ENCODE results near the gene ERGIC1. TPM values are rescaled to one million over a fixed set of nuclear protein-coding genes. Genes with fewer than 3 reads are reported as not detected.

Gene ERGIC1
- total and polyA plus RNA-seq, 2 experiments from 2014 or later: 25.2 to 92.2 TPM

GRCh38 chr5:172952034-172952511, 118.0 kb downstream of the ERGIC1 start:
- peaks cover 10% of the 10 kb centered on the region for H3K27me3 ChIP-seq (ENCODE audit: insufficient read depth)
- Mint-ChIP-seq H3K4me1 (no peaks in the 10 kb centered on the region), H3K36me3 (ENCODE audit: low read depth) (peaks cover 9% of the 10 kb centered on the region; the same call in 1 of the 3 replicates), H3K4me3 (no peak overlapping the region), H3K27ac (no peak overlapping the region), H3K9me3 (no peaks in the 10 kb centered on the region), H3K27me3 (ENCODE audit: insufficient read depth, low read depth, poor library complexity) (peaks cover 8% of the 10 kb centered on the region)
- H4K20me1 ChIP-seq (replicated peaks; ENCODE audit: insufficient read depth): peaks cover 8% of the 10 kb centered on the region; the same call in 1 of the 2 replicates
- H3K27ac ChIP-seq (ENCODE audit: low read depth): no peak overlapping the region
- H2AFZ ChIP-seq: no peak overlapping the region
- no peaks in the 10 kb centered on the region for H3K9me2 ChIP-seq (ENCODE audit: insufficient read depth)
- no peak overlapping the region for H3K4me3 ChIP-seq
- ATAC-seq (no peak), DNase-seq (ENCODE audit: low spot score) (no peak)
- H3K36me3 ChIP-seq (ENCODE audit: insufficient read depth): no peaks in the 10 kb centered on the region
- TF ChIP-seq POLR2AphosphoS5 (IDR thresholded peaks at IDR 0.05; ENCODE audit: low read depth) (no peak), EZH2phosphoT487 (IDR thresholded peaks at IDR 0.05; ENCODE audit: unreplicated experiment) (no peak), STAT1 (IDR thresholded peaks at IDR 0.05; ENCODE audit: unreplicated experiment) (no peak), ZNF331 (CRISPR knock-in tag; IDR thresholded peaks at IDR 0.05; ENCODE audit: low read depth) (no peak), CREB1 (CRISPR knock-in tag; IDR thresholded peaks at IDR 0.05; ENCODE audit: low read depth) (no peak), NANOG (IDR thresholded peaks at IDR 0.05; ENCODE audit: borderline replicate concordance) (no peak), EZH2 (IDR thresholded peaks at IDR 0.05; ENCODE audit: low read depth, unreplicated experiment) (no peak), ZNF114 (CRISPR knock-in tag; IDR thresholded peaks at IDR 0.05) (no peak), JUNB (IDR thresholded peaks at IDR 0.05; ENCODE audit: unreplicated experiment) (no peak)
- TF ChIP-seq, protein P1, sequence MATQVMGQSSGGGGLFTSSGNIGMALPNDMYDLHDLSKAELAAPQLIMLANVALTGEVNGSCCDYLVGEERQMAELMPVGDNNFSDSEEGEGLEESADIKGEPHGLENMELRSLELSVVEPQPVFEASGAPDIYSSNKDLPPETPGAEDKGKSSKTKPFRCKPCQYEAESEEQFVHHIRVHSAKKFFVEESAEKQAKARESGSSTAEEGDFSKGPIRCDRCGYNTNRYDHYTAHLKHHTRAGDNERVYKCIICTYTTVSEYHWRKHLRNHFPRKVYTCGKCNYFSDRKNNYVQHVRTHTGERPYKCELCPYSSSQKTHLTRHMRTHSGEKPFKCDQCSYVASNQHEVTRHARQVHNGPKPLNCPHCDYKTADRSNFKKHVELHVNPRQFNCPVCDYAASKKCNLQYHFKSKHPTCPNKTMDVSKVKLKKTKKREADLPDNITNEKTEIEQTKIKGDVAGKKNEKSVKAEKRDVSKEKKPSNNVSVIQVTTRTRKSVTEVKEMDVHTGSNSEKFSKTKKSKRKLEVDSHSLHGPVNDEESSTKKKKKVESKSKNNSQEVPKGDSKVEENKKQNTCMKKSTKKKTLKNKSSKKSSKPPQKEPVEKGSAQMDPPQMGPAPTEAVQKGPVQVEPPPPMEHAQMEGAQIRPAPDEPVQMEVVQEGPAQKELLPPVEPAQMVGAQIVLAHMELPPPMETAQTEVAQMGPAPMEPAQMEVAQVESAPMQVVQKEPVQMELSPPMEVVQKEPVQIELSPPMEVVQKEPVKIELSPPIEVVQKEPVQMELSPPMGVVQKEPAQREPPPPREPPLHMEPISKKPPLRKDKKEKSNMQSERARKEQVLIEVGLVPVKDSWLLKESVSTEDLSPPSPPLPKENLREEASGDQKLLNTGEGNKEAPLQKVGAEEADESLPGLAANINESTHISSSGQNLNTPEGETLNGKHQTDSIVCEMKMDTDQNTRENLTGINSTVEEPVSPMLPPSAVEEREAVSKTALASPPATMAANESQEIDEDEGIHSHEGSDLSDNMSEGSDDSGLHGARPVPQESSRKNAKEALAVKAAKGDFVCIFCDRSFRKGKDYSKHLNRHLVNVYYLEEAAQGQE (IDR thresholded peaks at IDR 0.05; ENCODE audit: unreplicated experiment): no peak
- TF ChIP-seq, protein P2, sequence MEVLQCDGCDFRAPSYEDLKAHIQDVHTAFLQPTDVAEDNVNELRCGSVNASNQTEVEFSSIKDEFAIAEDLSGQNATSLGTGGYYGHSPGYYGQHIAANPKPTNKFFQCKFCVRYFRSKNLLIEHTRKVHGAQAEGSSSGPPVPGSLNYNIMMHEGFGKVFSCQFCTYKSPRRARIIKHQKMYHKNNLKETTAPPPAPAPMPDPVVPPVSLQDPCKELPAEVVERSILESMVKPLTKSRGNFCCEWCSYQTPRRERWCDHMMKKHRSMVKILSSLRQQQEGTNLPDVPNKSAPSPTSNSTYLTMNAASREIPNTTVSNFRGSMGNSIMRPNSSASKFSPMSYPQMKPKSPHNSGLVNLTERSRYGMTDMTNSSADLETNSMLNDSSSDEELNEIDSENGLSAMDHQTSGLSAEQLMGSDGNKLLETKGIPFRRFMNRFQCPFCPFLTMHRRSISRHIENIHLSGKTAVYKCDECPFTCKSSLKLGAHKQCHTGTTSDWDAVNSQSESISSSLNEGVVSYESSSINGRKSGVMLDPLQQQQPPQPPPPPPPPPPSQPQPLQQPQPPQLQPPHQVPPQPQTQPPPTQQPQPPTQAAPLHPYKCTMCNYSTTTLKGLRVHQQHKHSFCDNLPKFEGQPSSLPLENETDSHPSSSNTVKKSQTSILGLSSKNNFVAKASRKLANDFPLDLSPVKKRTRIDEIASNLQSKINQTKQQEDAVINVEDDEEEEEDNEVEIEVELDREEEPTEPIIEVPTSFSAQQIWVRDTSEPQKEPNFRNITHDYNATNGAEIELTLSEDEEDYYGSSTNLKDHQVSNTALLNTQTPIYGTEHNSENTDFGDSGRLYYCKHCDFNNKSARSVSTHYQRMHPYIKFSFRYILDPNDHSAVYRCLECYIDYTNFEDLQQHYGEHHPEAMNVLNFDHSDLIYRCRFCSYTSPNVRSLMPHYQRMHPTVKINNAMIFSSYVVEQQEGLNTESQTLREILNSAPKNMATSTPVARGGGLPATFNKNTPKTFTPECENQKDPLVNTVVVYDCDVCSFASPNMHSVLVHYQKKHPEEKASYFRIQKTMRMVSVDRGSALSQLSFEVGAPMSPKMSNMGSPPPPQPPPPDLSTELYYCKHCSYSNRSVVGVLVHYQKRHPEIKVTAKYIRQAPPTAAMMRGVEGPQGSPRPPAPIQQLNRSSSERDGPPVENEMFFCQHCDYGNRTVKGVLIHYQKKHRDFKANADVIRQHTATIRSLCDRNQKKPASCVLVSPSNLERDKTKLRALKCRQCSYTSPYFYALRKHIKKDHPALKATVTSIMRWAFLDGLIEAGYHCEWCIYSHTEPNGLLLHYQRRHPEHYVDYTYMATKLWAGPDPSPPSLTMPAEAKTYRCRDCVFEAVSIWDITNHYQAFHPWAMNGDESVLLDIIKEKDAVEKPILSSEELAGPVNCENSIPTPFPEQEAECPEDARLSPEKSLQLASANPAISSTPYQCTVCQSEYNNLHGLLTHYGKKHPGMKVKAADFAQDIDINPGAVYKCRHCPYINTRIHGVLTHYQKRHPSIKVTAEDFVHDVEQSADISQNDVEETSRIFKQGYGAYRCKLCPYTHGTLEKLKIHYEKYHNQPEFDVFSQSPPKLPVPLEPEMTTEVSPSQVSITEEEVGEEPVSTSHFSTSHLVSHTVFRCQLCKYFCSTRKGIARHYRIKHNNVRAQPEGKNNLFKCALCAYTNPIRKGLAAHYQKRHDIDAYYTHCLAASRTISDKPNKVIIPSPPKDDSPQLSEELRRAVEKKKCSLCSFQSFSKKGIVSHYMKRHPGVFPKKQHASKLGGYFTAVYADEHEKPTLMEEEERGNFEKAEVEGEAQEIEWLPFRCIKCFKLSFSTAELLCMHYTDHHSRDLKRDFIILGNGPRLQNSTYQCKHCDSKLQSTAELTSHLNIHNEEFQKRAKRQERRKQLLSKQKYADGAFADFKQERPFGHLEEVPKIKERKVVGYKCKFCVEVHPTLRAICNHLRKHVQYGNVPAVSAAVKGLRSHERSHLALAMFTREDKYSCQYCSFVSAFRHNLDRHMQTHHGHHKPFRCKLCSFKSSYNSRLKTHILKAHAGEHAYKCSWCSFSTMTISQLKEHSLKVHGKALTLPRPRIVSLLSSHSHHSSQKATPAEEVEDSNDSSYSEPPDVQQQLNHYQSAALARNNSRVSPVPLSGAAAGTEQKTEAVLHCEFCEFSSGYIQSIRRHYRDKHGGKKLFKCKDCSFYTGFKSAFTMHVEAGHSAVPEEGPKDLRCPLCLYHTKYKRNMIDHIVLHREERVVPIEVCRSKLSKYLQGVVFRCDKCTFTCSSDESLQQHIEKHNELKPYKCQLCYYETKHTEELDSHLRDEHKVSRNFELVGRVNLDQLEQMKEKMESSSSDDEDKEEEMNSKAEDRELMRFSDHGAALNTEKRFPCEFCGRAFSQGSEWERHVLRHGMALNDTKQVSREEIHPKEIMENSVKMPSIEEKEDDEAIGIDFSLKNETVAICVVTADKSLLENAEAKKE (CRISPR knock-in tag; IDR thresholded peaks at IDR 0.05): no peak
- TF ChIP-seq, protein P3, sequence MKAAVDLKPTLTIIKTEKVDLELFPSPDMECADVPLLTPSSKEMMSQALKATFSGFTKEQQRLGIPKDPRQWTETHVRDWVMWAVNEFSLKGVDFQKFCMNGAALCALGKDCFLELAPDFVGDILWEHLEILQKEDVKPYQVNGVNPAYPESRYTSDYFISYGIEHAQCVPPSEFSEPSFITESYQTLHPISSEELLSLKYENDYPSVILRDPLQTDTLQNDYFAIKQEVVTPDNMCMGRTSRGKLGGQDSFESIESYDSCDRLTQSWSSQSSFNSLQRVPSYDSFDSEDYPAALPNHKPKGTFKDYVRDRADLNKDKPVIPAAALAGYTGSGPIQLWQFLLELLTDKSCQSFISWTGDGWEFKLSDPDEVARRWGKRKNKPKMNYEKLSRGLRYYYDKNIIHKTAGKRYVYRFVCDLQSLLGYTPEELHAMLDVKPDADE (IDR thresholded peaks at IDR 0.05): no peak
- TF ChIP-seq, protein P4, sequence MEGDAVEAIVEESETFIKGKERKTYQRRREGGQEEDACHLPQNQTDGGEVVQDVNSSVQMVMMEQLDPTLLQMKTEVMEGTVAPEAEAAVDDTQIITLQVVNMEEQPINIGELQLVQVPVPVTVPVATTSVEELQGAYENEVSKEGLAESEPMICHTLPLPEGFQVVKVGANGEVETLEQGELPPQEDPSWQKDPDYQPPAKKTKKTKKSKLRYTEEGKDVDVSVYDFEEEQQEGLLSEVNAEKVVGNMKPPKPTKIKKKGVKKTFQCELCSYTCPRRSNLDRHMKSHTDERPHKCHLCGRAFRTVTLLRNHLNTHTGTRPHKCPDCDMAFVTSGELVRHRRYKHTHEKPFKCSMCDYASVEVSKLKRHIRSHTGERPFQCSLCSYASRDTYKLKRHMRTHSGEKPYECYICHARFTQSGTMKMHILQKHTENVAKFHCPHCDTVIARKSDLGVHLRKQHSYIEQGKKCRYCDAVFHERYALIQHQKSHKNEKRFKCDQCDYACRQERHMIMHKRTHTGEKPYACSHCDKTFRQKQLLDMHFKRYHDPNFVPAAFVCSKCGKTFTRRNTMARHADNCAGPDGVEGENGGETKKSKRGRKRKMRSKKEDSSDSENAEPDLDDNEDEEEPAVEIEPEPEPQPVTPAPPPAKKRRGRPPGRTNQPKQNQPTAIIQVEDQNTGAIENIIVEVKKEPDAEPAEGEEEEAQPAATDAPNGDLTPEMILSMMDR (conservative IDR thresholded peaks at IDR 0.05; ENCODE audit: low read depth in 2 of 2): no peak
- H3F3A ChIP-seq (replicated peaks; ENCODE audit: low read depth): no peaks in the 10 kb centered on the region
- H3K79me2 ChIP-seq (replicated peaks; ENCODE audit: insufficient read depth): no peaks in the 10 kb centered on the region
- no peak overlapping the region for H3K4me2 ChIP-seq
- no peaks in the 10 kb centered on the region for H3K4me1 ChIP-seq (ENCODE audit: insufficient read depth)
